GM08714 (cell line): ENCODE data around the gene SMIM1.
"Not testable (repeated sequence)": the region's sequence is repeated elsewhere in the genome, so short reads cannot be mapped to it uniquely, and the experiment has no call there.

Experiments used
- H3K4me3 ChIP-seq: fragments of 200-500 bp; sonication (Bioruptor generic); 2 replicates; pipeline ENCODE4 v1.5.1; 2014; ENCODE audit warnings: mild to moderate bottlenecking, low read length, inconsistent platforms
- ZNF274 ChIP-seq: IDR thresholded peaks from 2 replicates; pipeline ENCODE4 v1.6.1; 2012; ENCODE audit warnings: mild to moderate bottlenecking, low read depth, low read length

Gene SMIM1

DNA sequence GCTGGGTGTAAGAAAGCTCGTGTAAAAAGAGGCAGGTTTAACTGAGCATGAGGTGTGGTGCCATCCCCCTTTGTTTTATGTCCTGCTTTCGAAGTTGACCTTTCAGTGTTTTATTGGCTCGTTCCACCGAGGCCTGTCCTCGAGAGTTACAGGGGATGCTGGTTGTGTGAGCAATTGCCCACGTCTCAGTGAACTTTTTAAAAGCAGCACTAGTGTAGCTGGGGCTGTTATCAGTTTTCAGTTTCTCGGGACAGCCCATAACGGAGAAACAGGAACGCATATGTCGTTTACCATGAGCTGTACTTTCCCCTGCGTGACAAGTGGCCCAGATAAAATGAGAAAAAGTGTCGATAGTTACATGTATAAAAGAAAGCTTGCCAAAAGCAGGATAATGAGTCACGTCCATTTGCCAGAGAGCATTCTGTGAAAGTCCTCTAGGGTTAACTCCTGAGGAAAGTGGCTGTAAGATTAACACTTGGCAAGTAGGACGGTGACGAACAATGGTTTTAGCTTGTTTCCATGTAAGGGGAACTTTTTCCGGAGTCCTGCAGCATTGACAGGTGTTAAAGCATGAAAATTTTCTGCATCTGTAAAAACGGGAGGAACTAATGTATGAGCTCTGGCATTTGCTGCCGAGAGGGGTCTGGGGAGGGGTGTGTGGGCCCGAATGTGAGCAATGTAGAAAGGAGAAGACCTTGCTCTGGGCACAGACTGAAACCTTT, 31.5 kb downstream of the SMIM1 start:
- TF ChIP-seq ZNF274, result no peak
- H3K4me3 ChIP-seq, result no peak overlapping the region

- not testable (repeated sequence) for H3K4me3 ChIP-seq
These were observed 32.0 kb downstream of the SMIM1 start for GRCh38 chr1:3804627-3804944.

DNA sequence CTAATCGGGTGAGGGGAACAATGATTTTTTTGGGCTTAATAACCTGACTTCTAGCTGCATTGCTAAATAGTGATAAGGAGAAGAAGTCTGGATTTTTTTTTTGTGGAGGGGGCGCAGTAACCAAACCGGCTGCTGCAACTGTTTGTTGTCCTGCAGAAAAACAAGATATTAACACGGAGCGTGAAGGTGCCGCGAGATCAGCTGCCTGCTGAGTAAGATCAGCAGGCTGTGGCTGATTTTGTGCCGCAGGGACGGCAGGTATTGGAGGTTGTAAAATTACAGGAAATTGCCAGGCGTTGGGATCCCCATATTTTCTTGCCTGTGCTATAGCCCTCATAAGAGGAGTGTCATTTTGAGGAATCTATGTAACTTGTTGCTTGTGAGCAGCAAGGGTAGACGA, 32.5 kb downstream of the SMIM1 start:
- TF ChIP-seq ZNF274, result no peak
- H3K4me3 ChIP-seq, result no peak overlapping the region

GRCh38 chr1:3807769-3808168, 35.2 kb downstream of the SMIM1 start:
- H3K4me3 ChIP-seq, result no peak overlapping the region
- TF ChIP-seq ZNF274, result no peak

DNA sequence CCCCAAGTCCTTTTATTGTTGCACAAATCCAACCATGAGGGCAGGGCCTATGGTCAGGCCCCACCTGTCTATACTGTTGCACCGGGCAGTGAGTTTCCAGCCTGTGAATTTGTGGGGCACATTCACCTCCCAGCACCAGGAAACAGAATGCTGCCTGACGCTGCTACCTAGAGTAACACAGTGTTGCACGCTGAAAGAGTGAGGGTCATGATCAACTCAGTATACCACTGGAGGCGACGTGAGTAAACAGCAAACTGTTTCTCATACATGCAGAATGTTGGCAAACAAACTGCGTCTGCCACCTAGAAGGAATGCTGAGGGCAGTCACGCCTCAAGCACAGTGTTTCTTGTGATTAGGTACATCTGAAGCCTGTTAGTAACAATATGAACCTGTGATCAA, 37.1 kb downstream of the SMIM1 start:
- TF ChIP-seq ZNF274, result no peak
- H3K4me3 ChIP-seq, result no peak overlapping the region

DNA sequence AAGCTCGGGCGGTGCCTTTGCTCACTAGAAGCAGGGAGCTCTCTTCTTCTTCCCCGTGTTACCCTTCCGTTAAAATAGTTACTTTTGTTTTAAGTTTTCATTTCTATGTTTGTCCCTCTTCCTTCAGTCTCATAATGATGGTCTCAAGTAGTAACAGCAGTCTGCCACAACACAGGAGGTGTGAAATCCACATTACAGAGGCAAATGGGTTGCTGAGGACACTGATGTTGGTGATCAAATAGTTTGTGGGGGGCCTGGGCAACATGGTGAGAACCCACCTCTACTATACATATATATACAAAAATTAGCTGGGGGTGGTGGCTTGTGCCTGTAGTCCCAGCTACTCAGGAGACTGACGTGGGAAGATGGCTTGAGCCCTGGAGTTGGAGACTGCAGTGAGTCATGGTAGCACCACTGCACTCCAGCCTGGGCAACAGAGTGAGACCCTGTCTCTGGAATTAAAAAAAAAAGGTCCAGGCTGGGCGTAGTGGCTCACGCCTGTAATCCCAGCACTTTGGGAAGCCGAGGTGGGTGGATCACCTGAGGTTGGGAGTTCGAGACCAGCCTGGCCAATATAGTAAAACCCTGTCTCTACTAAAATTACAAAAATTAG, 37.7 kb downstream of the SMIM1 start:
- H3K4me3 ChIP-seq, result not testable (repeated sequence)

- H3K4me3 ChIP-seq, result no peak overlapping the region
- TF ChIP-seq ZNF274, result no peak
These were observed 39.0 kb downstream of the SMIM1 start for GRCh38 chr1:3811595-3811911.

GRCh38 chr1:3814065-3814464, 41.5 kb downstream of the SMIM1 start:
- no peak overlapping the region for H3K4me3 ChIP-seq
- TF ChIP-seq ZNF274, result no peak

DNA sequence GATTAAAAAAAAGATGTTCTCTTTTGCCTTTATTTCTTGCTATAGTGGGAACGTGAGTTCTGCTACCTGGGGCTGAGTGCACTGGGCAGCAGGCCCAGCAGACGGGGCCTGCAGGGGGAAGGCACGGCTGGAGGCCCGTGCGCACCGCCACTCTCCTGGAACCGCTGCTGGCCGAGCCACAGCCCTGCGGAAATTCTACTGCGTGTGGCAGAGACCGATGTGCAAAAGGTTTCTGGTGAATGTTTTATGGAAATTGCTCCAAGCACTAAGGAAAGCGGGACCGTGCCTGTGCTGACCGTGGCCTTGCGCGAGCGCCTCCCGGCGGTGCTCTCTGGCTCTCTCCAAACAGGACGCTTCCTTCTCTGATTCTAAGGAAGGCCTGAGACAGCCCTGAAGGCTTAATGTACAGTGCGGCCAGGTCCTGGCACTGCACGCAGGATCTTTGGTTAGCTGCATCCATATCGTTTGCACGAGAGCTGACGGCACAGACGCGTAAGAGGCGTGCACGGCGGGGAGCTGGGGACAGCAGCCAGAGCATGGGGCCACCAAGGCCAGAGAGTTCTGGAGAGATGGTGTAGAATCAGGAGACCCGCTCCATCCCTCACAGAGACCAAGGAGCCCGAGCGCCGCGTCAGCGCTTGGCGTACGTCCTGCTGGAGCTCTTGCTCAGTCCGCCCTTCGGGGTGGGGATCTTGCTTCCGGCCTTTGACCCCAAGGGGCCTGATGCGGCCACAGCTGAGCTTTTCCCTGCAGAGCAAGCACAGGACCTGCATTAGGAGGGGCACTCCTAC, 42.4 kb downstream of the SMIM1 start:
- TF ChIP-seq ZNF274, result no peak
- no peak overlapping the region for H3K4me3 ChIP-seq

GRCh38 chr1:3816331-3817137, 44.0 kb downstream of the SMIM1 start:
- TF ChIP-seq ZNF274, result no peak
- H3K4me3 ChIP-seq, result no peak overlapping the region

DNA sequence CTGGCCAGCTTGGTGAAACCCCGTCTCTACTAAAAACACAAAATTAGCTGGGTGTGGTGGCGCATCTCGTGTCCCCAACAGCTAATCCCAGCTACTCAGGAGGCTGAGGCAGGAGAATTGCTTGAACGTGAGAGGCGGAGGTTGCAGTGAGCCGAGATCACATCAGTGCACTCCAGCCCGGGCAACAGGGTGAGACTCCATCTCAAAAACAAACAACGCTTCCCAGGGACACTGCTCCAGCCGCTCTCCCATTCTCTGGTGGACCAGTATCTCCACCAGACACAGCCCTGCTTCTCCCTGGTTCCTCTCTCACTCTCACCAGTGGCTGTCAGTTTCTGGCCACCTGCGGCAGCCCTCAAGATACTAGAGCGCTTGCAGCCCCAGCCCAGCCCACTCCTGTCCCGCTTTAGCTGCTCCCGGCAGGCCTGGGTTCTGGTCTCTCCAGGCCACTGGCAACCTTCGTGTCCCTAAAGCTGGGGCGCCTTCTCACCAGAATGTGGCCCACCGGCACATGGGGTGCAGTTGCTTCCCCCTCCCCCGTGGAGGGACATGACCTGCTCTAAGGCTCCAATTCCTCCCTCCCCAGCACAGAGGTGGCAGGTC, 44.7 kb downstream of the SMIM1 start:
- no peak for TF ChIP-seq ZNF274
- H3K4me3 ChIP-seq, result no peak overlapping the region

DNA sequence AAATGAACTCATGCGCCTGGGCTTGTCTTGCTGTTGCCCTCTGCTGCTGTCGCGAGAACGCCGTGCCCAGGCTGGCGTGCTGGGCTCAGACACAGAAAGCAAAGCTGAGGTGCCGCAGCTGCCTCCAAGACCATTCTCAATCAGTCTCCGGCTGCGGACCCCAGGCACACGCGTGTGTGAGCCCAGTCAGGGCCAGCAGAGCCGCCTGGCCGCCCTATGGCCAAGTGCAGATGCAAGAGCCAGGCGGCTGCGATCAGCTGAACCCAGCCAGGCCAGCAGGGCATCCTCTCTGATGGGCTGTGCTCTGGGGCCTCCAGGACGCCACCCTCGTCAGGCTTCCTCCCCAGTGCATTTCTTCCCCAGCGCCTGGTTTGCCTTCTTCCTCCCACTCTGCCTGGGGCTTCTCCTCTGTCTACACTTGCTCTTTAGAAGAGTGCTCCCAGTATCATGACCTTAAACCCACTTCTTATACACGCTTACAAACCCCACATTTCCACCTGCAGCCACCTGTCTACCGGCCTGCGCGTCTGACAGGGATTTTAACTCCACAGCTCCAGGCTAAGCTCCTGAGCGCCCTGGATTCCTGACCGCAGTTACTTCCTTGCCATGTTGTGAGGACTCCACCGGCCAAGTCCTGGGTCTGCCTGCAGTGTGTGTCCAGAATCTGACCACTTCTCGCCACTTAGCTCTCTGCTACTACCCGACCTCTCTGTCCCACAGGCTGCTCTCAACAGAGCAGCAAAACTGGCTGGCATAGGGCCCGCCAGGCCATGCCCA, 45.5 kb downstream of the SMIM1 start:
- no peak for TF ChIP-seq ZNF274
- H3K4me3 ChIP-seq, result no peak overlapping the region

- TF ChIP-seq ZNF274, result no peak
- no peak overlapping the region for H3K4me3 ChIP-seq
These were observed 47.2 kb downstream of the SMIM1 start for GRCh38 chr1:3819771-3820200.

- no peak overlapping the region for H3K4me3 ChIP-seq
- no peak for TF ChIP-seq ZNF274
These were observed 47.8 kb downstream of the SMIM1 start for GRCh38 chr1:3820316-3820715.
